ENCODE results near the gene EIF4G3. TPM values are rescaled to one million over a fixed set of nuclear protein-coding genes. Genes with fewer than 3 reads are reported as not detected.

The EIF4G3 gene
- total and polyA plus RNA-seq, 9 of the 15 experiments (the other 6 are each of a cell fraction or from before 2014, with no cell fraction given) = 6.7 to 40.5 (median 32.1) TPM

- TF ChIP-seq, protein P1, sequence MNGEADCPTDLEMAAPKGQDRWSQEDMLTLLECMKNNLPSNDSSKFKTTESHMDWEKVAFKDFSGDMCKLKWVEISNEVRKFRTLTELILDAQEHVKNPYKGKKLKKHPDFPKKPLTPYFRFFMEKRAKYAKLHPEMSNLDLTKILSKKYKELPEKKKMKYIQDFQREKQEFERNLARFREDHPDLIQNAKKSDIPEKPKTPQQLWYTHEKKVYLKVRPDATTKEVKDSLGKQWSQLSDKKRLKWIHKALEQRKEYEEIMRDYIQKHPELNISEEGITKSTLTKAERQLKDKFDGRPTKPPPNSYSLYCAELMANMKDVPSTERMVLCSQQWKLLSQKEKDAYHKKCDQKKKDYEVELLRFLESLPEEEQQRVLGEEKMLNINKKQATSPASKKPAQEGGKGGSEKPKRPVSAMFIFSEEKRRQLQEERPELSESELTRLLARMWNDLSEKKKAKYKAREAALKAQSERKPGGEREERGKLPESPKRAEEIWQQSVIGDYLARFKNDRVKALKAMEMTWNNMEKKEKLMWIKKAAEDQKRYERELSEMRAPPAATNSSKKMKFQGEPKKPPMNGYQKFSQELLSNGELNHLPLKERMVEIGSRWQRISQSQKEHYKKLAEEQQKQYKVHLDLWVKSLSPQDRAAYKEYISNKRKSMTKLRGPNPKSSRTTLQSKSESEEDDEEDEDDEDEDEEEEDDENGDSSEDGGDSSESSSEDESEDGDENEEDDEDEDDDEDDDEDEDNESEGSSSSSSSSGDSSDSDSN (IDR thresholded peaks at IDR 0.05; ENCODE audit: borderline replicate concordance in 1 of 2, low read depth in 2 of 2, low read length in 2 of 2) = 0 out of 4 replicates have a peak, but pooled peaks of 1 of the 2 experiments have one; percentile 56
- TF ChIP-seq ZC3H8 (IDR thresholded peaks at IDR 0.05) (no peak), TFAM (CRISPR knock-in tag; conservative IDR thresholded peaks at IDR 0.05) (no peak), ZNF354B (CRISPR knock-in tag; IDR thresholded peaks at IDR 0.05) (no peak), POLR2AphosphoS2 (IDR thresholded peaks at IDR 0.05; ENCODE audit: low read length) (no peak; the same call in 1 of the 2 replicates), ZNF124 (CRISPR knock-in tag; IDR thresholded peaks at IDR 0.05) (no peak), ZNF41 (CRISPR knock-in tag; conservative IDR thresholded peaks at IDR 0.05) (0 out of 2 replicates have a peak, but pooled peaks have one; percentile 60), DPF2 (IDR thresholded peaks at IDR 0.05) (peak; percentile 66; the same call in 1 of the 2 replicates), SMARCE1 (IDR thresholded peaks at IDR 0.05) (0 out of 2 replicates have a peak, but pooled peaks have one; percentile 29), MCM3 (IDR thresholded peaks at IDR 0.05) (no peak), ZSCAN32 (CRISPR knock-in tag; IDR thresholded peaks at IDR 0.05) (no peak), ZNF253 (CRISPR knock-in tag; conservative IDR thresholded peaks at IDR 0.05) (no peak), POLR2G (IDR thresholded peaks at IDR 0.05; ENCODE audit: low read depth, low read length) (peak; percentile 96), TAF9B (IDR thresholded peaks at IDR 0.05; ENCODE audit: partially characterized antibody) (no peak), NFIC (IDR thresholded peaks at IDR 0.05) (peak; percentile 27; the same call in 1 of the 2 replicates), CBX5 (IDR thresholded peaks at IDR 0.05; ENCODE audit: borderline replicate concordance, low read depth) (no peak), ZBTB7A (IDR thresholded peaks at IDR 0.05; ENCODE audit: borderline replicate concordance, control insufficient read depth, low read depth, low read length) (peak; percentile 94; the same call in 1 of the 2 replicates), ZNF197 (CRISPR knock-in tag; IDR thresholded peaks at IDR 0.05; ENCODE audit: low read depth) (no peak), NCOA4 (IDR thresholded peaks at IDR 0.05; ENCODE audit: partially characterized antibody) (no peak), MTA3 (IDR thresholded peaks at IDR 0.05; ENCODE audit: borderline replicate concordance) (peak; percentile 70; the same call in 1 of the 2 replicates), FOXJ3 (CRISPR knock-in tag; IDR thresholded peaks at IDR 0.05) (no peak), SIN3B (IDR thresholded peaks at IDR 0.05; ENCODE audit: low read depth) (peak; percentile 63)
- TF ChIP-seq, protein P2, sequence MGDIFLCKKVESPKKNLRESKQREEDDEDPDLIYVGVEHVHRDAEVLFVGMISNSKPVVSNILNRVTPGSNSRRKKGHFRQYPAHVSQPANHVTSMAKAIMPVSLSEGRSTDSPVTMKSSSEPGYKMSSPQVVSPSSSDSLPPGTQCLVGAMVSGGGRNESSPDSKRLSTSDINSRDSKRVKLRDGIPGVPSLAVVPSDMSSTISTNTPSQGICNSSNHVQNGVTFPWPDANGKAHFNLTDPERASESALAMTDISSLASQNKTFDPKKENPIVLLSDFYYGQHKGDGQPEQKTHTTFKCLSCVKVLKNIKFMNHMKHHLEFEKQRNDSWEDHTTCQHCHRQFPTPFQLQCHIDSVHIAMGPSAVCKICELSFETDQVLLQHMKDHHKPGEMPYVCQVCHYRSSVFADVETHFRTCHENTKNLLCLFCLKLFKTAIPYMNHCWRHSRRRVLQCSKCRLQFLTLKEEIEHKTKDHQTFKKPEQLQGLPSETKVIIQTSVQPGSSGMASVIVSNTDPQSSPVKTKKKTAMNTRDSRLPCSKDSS (IDR thresholded peaks at IDR 0.05; ENCODE audit: low read depth, partially characterized antibody) = no peak
- TF ChIP-seq, protein P3, sequence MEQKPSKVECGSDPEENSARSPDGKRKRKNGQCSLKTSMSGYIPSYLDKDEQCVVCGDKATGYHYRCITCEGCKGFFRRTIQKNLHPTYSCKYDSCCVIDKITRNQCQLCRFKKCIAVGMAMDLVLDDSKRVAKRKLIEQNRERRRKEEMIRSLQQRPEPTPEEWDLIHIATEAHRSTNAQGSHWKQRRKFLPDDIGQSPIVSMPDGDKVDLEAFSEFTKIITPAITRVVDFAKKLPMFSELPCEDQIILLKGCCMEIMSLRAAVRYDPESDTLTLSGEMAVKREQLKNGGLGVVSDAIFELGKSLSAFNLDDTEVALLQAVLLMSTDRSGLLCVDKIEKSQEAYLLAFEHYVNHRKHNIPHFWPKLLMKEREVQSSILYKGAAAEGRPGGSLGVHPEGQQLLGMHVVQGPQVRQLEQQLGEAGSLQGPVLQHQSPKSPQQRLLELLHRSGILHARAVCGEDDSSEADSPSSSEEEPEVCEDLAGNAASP (IDR thresholded peaks at IDR 0.05) = no peak
These were observed at the start of gene EIF4G3 (continued) for GRCh38 chr1:21176586-21177555.

Measured in K562 (cell line).